HL-60 (cell line): ENCODE measurements around the gene PALLD.

Experiments used
- DNase-seq, 2 experiments: peaks; one replicate each; pipeline ENCODE4 v3.0.0-alpha.2; 2010 to 2020; ENCODE audit warnings: low read depth in 1 of 2, low spot score in 1 of 2
- H3K27ac ChIP-seq: fragments of 250-450 bp; sonication (Bioruptor Pico); replicated peaks from 2 replicates; pipeline ENCODE4 v1.5.1; 2020; ENCODE audit warnings: mild to moderate bottlenecking, moderate library complexity
- H3K27me3 ChIP-seq: fragments of 250-450 bp; sonication (Bioruptor Pico); 2 replicates; pipeline ENCODE4 v1.5.1; 2021; ENCODE audit warnings: mild to moderate bottlenecking, moderate library complexity; ENCODE audit not compliant: insufficient read depth, poor library complexity, severe bottlenecking
- H3K4me3 ChIP-seq: replicated peaks from 2 replicates; pipeline ENCODE4 v1.5.1; 2011; ENCODE audit warnings: mild to moderate bottlenecking, control low read depth, low read length; ENCODE audit not compliant: insufficient read depth
- GABPA ChIP-seq: IDR thresholded peaks from 2 replicates; pipeline ENCODE4 v1.6.1; 2012; ENCODE audit warnings: low read depth
- POLR2AphosphoS5 ChIP-seq: IDR thresholded peaks from 2 replicates; pipeline ENCODE4 v1.6.1; 2012; ENCODE audit warnings: low read depth
- SPI1 ChIP-seq: IDR thresholded peaks from 2 replicates; pipeline ENCODE4 v1.6.1; 2012; ENCODE audit warnings: low read depth, mild to moderate bottlenecking, borderline replicate concordance
- TF ChIP-seq, protein P1 (sequence below): IDR thresholded peaks from one replicate; pipeline ENCODE4 v1.5.1; 2011; ENCODE audit warnings: low read length, control low read depth, inconsistent platforms; ENCODE audit not compliant: insufficient read depth
- TF ChIP-seq, protein P2 (sequence below): IDR thresholded peaks from 2 replicates; pipeline ENCODE4 v1.6.1; 2012; ENCODE audit warnings: low read depth; ENCODE audit not compliant: insufficient replicate concordance

Gene PALLD

DNA sequence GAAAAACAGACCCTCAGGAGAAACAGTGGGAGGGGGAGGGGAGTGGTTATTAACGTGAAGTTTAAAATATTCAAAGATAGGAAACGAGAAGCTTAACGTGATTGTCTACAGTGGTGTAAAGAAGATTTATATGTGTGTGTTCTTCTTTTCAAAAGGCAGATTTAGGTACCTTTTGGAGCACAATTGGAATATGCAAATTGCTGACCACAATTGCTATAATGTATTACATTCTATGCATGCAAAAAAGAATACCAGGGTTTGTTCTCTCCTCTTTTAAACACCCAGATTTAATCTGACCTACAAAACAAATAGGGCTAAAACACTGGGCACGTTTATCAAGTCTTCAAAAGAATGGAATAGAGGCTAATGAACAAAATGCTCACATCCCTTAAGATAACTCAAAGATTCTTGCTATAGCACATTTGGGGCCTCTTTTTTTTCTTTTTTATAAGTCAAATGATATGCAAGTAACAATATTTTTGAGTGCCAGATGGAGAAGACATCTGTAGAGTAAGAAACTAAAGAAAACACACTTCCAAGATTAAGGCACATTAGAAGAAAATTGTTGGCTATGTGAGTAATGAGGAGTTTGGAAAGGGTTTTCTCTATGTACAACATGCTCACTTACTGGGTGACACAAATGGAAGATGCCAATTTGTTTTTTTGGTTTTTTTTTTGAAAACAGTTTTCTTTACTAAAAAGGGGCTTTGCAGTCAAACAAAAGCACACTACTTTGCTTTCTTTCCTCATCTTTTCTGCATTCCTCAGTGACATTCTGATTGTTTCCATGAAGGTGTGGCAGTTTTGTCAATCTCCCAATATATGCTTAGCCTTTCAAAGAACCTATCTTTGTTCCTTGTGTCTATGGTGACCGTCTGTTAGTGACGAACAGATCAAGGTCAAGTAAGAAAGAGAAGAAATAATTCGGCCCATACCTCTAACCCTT is 240.3 kb downstream of the PALLD start:
- DNase-seq = no peak
- no peaks in the 10 kb centered on the region for H3K27me3 ChIP-seq
- no peak for TF ChIP-seq SPI1
- no peak overlapping the region for H3K27ac ChIP-seq
- H3K4me3 ChIP-seq = no peak overlapping the region

DNA sequence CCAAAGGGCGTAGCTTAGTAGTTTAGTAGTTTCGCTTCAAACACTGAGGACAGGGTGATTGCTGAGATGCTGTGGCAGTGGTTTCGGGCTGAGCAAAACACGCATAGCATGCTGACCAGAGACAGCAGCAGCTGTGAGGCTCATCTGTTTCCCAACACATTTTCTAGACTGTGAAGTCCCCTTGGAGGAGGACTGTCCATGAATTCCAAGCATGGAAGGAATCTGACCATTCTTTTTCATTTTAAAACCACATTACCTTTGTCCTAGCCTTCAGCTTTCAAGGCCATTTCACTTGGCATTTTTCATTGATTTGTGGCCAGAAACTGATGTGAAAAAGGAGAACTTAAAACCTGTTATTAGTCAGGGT is 240.9 kb downstream of the PALLD start:
- H3K27me3 ChIP-seq = no peaks in the 10 kb centered on the region
- no peak overlapping the region for H3K4me3 ChIP-seq
- H3K27ac ChIP-seq = no peak overlapping the region
- no peak for DNase-seq
- TF ChIP-seq, protein P1, sequence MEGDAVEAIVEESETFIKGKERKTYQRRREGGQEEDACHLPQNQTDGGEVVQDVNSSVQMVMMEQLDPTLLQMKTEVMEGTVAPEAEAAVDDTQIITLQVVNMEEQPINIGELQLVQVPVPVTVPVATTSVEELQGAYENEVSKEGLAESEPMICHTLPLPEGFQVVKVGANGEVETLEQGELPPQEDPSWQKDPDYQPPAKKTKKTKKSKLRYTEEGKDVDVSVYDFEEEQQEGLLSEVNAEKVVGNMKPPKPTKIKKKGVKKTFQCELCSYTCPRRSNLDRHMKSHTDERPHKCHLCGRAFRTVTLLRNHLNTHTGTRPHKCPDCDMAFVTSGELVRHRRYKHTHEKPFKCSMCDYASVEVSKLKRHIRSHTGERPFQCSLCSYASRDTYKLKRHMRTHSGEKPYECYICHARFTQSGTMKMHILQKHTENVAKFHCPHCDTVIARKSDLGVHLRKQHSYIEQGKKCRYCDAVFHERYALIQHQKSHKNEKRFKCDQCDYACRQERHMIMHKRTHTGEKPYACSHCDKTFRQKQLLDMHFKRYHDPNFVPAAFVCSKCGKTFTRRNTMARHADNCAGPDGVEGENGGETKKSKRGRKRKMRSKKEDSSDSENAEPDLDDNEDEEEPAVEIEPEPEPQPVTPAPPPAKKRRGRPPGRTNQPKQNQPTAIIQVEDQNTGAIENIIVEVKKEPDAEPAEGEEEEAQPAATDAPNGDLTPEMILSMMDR = no peak
- TF ChIP-seq POLR2AphosphoS5 (no peak), GABPA (no peak), SPI1 (no peak)
- TF ChIP-seq, protein P2, sequence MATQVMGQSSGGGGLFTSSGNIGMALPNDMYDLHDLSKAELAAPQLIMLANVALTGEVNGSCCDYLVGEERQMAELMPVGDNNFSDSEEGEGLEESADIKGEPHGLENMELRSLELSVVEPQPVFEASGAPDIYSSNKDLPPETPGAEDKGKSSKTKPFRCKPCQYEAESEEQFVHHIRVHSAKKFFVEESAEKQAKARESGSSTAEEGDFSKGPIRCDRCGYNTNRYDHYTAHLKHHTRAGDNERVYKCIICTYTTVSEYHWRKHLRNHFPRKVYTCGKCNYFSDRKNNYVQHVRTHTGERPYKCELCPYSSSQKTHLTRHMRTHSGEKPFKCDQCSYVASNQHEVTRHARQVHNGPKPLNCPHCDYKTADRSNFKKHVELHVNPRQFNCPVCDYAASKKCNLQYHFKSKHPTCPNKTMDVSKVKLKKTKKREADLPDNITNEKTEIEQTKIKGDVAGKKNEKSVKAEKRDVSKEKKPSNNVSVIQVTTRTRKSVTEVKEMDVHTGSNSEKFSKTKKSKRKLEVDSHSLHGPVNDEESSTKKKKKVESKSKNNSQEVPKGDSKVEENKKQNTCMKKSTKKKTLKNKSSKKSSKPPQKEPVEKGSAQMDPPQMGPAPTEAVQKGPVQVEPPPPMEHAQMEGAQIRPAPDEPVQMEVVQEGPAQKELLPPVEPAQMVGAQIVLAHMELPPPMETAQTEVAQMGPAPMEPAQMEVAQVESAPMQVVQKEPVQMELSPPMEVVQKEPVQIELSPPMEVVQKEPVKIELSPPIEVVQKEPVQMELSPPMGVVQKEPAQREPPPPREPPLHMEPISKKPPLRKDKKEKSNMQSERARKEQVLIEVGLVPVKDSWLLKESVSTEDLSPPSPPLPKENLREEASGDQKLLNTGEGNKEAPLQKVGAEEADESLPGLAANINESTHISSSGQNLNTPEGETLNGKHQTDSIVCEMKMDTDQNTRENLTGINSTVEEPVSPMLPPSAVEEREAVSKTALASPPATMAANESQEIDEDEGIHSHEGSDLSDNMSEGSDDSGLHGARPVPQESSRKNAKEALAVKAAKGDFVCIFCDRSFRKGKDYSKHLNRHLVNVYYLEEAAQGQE = no peak

DNA sequence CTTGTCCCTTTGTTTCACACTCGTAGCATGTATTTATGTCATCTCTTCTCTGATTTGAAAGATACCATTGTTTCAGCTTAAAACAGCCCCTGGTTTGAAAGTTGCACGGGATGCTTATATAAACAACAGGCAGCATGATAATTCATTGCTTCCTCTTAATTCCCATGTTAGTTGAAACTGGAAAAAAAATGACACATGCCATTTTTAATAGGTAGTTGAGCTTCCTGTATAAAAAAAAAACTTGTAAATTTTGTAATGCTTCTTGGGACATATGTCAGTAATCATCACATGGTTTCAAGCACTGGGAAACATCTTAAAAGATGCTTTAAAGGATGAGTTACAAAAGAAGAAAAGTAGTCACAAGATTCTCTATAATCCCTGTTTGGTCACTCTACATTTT is 243.0 kb downstream of the PALLD start:
- Histone ChIP-seq H3K27me3 (no peaks in the 10 kb centered on the region), H3K27ac (no peak overlapping the region), H3K4me3 (no peak overlapping the region)
- DNase-seq = no peak
- TF ChIP-seq, protein P1 = no peak
- TF ChIP-seq, protein P2 = no peak
- TF ChIP-seq SPI1 (no peak), POLR2AphosphoS5 (no peak), GABPA (no peak)

DNA sequence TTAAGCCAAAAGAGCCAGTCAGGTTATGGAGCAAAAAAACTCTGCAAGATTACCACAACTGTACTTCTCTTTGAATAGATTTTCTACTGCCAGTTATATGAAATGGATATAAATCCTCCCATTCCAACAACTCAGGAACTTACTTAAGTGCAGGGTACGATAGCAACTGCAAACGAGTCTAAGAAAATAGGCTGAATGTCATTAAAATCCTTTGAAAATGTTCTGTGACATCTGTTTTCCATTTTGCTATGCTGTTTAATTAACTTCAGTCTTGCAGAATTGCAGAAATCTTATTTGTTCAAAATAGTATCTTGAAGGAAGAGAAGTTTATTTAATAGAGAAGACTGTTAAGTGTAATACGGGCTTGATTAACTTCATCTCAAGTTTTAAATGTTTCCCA is 243.8 kb downstream of the PALLD start:
- Histone ChIP-seq H3K4me3 (no peak overlapping the region), H3K27me3 (no peaks in the 10 kb centered on the region), H3K27ac (no peak overlapping the region)
- no peak for DNase-seq
- TF ChIP-seq SPI1 = no peak
- TF ChIP-seq GABPA = no peak
- TF ChIP-seq, protein P2 = no peak
- TF ChIP-seq POLR2AphosphoS5 = no peak
- TF ChIP-seq, protein P1 = no peak
